NCI-H1048 (cell line): ENCODE measurements around the gene PRM2.

Source experiments
- DNase-seq: peaks from one replicate; lab custom pipeline; 2025; lab: John Stamatoyannopoulos, UW

Gene PRM2

GRCh38 chr16:11225677-11226549 lies 50.4 kb downstream of the PRM2 start:
- DNase-seq: no peak
